Mesenchymal stem cell (in vitro differentiated cells and primary cell): ENCODE results near the gene KLHL1.

Experiments
- DNase-seq: peaks from one replicate; pipeline ENCODE4 v3.0.0-alpha.2; 2013
- H2AFZ ChIP-seq: one replicate; pipeline ENCODE4 v1.6.1; 2013; ENCODE audit warnings: low read depth, mild to moderate bottlenecking, control low read depth, inconsistent platforms, low read length, moderate library complexity
- H2AK5ac ChIP-seq: 2 replicates; pipeline ENCODE4 v1.6.1; 2013; ENCODE audit warnings: low read length, moderate library complexity, mild to moderate bottlenecking, inconsistent platforms; ENCODE audit not compliant: severe bottlenecking
- H2BK120ac ChIP-seq: one replicate; pipeline ENCODE4 v1.6.1; 2013; ENCODE audit warnings: low read depth, mild to moderate bottlenecking, inconsistent platforms, low read length, moderate library complexity
- H2BK12ac ChIP-seq, 2 experiments: one replicate each; pipeline ENCODE4 v1.6.1; 2013; ENCODE audit warnings: inconsistent platforms in 2 of 2, low read length in 2 of 2, mild to moderate bottlenecking in 2 of 2, moderate library complexity in 2 of 2, control low read depth in 1 of 2
- H2BK15ac ChIP-seq: one replicate; pipeline ENCODE4 v1.6.1; 2013; ENCODE audit warnings: mild to moderate bottlenecking, low read depth, inconsistent platforms; ENCODE audit not compliant: poor library complexity, severe bottlenecking
- H2BK5ac ChIP-seq: 2 replicates; pipeline ENCODE4 v1.6.1; 2013; ENCODE audit warnings: low read depth, mild to moderate bottlenecking, low read length, control low read depth, inconsistent platforms; ENCODE audit not compliant: poor library complexity, severe bottlenecking
- H3K14ac ChIP-seq, 2 experiments: one replicate each; pipeline ENCODE4 v1.6.1; 2013; ENCODE audit warnings: inconsistent platforms in 2 of 2, low read length in 2 of 2, control low read depth in 1 of 2, mild to moderate bottlenecking in 1 of 2, moderate library complexity in 1 of 2
- H3K18ac ChIP-seq, 2 experiments: one replicate each; pipeline ENCODE4 v1.6.1; 2013; ENCODE audit warnings: inconsistent platforms in 2 of 2, low read length in 2 of 2, control low read depth in 1 of 2, low read depth in 1 of 2, mild to moderate bottlenecking in 1 of 2
- H3K23ac ChIP-seq, 2 experiments: one replicate each; pipeline ENCODE4 v1.6.1; 2013; ENCODE audit warnings: inconsistent platforms in 2 of 2, low read length in 2 of 2, mild to moderate bottlenecking in 2 of 2, moderate library complexity in 2 of 2, control low read depth in 1 of 2
- H3K27ac ChIP-seq: 2 replicates; pipeline ENCODE4 v1.5.1; 2013; ENCODE audit warnings: mild to moderate bottlenecking, moderate library complexity, low read length, control low read depth, inconsistent platforms; ENCODE audit not compliant: poor library complexity, severe bottlenecking
- H3K27me3 ChIP-seq, 2 experiments: 2 replicates each; pipeline versions ENCODE4 v1.6.1 to v1.7.0; 2013; ENCODE audit warnings: low read length in 2 of 2, mild to moderate bottlenecking in 2 of 2, moderate library complexity in 2 of 2, control low read depth in 1 of 2, inconsistent platforms in 1 of 2; ENCODE audit not compliant: control insufficient read depth in 1 of 2, insufficient read depth in 1 of 2
- H3K36me3 ChIP-seq, 2 experiments: 2 replicates each; pipeline versions ENCODE4 v1.6.1 to v1.7.0; 2013; ENCODE audit warnings: low read length in 2 of 2, control low read depth in 1 of 2, inconsistent platforms in 1 of 2, low read depth in 1 of 2, mild to moderate bottlenecking in 1 of 2; ENCODE audit not compliant: insufficient read depth in 2 of 2, control insufficient read depth in 1 of 2
- H3K4ac ChIP-seq, 2 experiments: one replicate each; pipeline ENCODE4 v1.6.1; 2013; ENCODE audit warnings: inconsistent platforms in 2 of 2, low read length in 2 of 2, mild to moderate bottlenecking in 2 of 2, moderate library complexity in 2 of 2, control low read depth in 1 of 2, low read depth in 1 of 2
- H3K4me1 ChIP-seq: 2 replicates; pipeline ENCODE4 v1.6.1; 2013; ENCODE audit warnings: low read depth, low read length, control low read depth; ENCODE audit not compliant: control insufficient read depth, insufficient read depth
- H3K4me2 ChIP-seq: 2 replicates; pipeline ENCODE4 v1.6.1; 2013; ENCODE audit warnings: low read length, mild to moderate bottlenecking, inconsistent platforms; ENCODE audit not compliant: poor library complexity, severe bottlenecking
- H3K4me3 ChIP-seq, 2 experiments: 2 replicates each; pipeline versions ENCODE4 v1.5.1 to v1.7.0; 2013; ENCODE audit warnings: low read length in 2 of 2, mild to moderate bottlenecking in 2 of 2, control low read depth in 1 of 2, low read depth in 1 of 2; ENCODE audit not compliant: insufficient read depth in 1 of 2
- H3K79me1 ChIP-seq: replicated peaks from 2 replicates; pipeline ENCODE4 v1.6.1; 2013; ENCODE audit warnings: mild to moderate bottlenecking, control low read depth, low read length, inconsistent platforms; ENCODE audit not compliant: poor library complexity, severe bottlenecking
- H3K9ac ChIP-seq: 2 replicates; pipeline ENCODE4 v1.7.0; 2013; ENCODE audit warnings: mild to moderate bottlenecking, low read length, moderate library complexity
- H3K9me3 ChIP-seq: 2 replicates; pipeline ENCODE4 v1.7.0; 2013; ENCODE audit warnings: mild to moderate bottlenecking, low read length; ENCODE audit not compliant: control insufficient read depth
- H4K8ac ChIP-seq: one replicate; pipeline ENCODE4 v1.6.1; 2013; ENCODE audit warnings: inconsistent platforms, mild to moderate bottlenecking, low read length, moderate library complexity
- H4K91ac ChIP-seq: one replicate; pipeline ENCODE4 v1.6.1; 2013; ENCODE audit warnings: mild to moderate bottlenecking, low read length, inconsistent platforms
- WGBS: methylation state at CpG from one replicate; pipeline ENCODE4 v1.1.7; 2013; ENCODE audit warnings: mixed read lengths; 5-methylcytosine and 5-hydroxymethylcytosine counted together

Gene KLHL1

GRCh38 chr13:70080012-70080411 is 28.2 kb downstream of the KLHL1 start:
- Histone ChIP-seq H2BK12ac (no peak overlapping the region), H3K79me1 (no peaks in the 10 kb centered on the region), H3K4me3 (no peak overlapping the region), H4K91ac (no peak overlapping the region), H3K18ac (no peak overlapping the region), H3K14ac (no peak overlapping the region), H3K23ac (no peak overlapping the region), H3K9ac (no peak overlapping the region), H2AK5ac (no peak overlapping the region), H3K9me3 (no peaks in the 10 kb centered on the region), H2AFZ (no peak overlapping the region), H2BK15ac (no peak overlapping the region), H2BK5ac (no peak overlapping the region), H3K4me2 (no peak overlapping the region), H3K4ac (no peak overlapping the region), H3K36me3 (no peaks in the 10 kb centered on the region), H3K4me1 (no peaks in the 10 kb centered on the region), H3K27ac (no peak overlapping the region), H4K8ac (no peak overlapping the region), H2BK120ac (no peak overlapping the region), H3K27me3 (no peaks in the 10 kb centered on the region)
- WGBS, result 72% methylated on average over 3 of the region's 4 CpGs
- no peak for DNase-seq

GRCh38 chr13:70054572-70054971 is 53.7 kb downstream of the KLHL1 start:
- H3K4me1 ChIP-seq, result no peaks in the 10 kb centered on the region
- H2BK12ac ChIP-seq, result no peak overlapping the region
- H2BK15ac ChIP-seq, result no peak overlapping the region
- no peak overlapping the region for H3K4ac ChIP-seq
- no peak overlapping the region for H4K8ac ChIP-seq
- no peak overlapping the region for H2AK5ac ChIP-seq
- H3K4me3 ChIP-seq, result no peak overlapping the region
- H3K9ac ChIP-seq, result no peak overlapping the region
- no peak overlapping the region for H3K14ac ChIP-seq
- H2BK120ac ChIP-seq, result no peak overlapping the region
- H2AFZ ChIP-seq, result no peak overlapping the region
- no peak overlapping the region for H3K23ac ChIP-seq
- H3K36me3 ChIP-seq, result no peaks in the 10 kb centered on the region
- H3K18ac ChIP-seq, result no peak overlapping the region
- no peak overlapping the region for H4K91ac ChIP-seq
- H3K27me3 ChIP-seq, result no peaks in the 10 kb centered on the region
- no peak overlapping the region for H3K27ac ChIP-seq
- H3K79me1 ChIP-seq, result no peaks in the 10 kb centered on the region
- H3K9me3 ChIP-seq, result peaks cover 22% of the 10 kb centered on the region
- no peak overlapping the region for H3K4me2 ChIP-seq
- DNase-seq, result no peak
- no peak overlapping the region for H2BK5ac ChIP-seq

DNA sequence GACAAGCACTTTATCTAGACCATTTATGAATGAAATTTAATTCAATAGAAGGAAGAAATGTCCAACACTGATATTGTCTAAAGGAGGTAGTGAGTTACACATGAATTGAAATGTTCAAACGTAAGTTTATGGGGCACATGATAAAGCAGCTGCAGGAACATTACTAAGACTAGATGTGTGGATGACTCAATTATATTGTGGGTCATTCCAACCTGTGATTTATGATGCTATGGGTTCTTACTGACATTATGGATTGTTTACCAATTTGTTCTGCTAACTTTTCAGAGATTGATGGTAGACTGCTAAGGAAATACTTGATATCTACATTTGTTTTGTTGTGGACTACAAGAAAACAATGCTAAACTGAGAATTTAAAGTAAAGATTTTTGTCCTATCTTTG is 56.7 kb downstream of the KLHL1 start:
- Histone ChIP-seq H4K8ac (no peak overlapping the region), H3K36me3 (no peaks in the 10 kb centered on the region), H3K4ac (no peak overlapping the region), H2BK120ac (no peak overlapping the region), H2AK5ac (no peak overlapping the region), H2BK5ac (no peak overlapping the region), H3K4me2 (no peak overlapping the region), H4K91ac (no peak overlapping the region), H2AFZ (no peak overlapping the region), H2BK12ac (no peak overlapping the region), H3K14ac (no peak overlapping the region), H3K27me3 (no peaks in the 10 kb centered on the region), H3K23ac (no peak overlapping the region), H3K4me3 (no peak overlapping the region), H3K79me1 (no peaks in the 10 kb centered on the region), H3K9ac (no peak overlapping the region), H3K18ac (no peak overlapping the region), H3K27ac (no peak overlapping the region), H3K4me1 (no peaks in the 10 kb centered on the region), H3K9me3 (peaks cover 22% of the 10 kb centered on the region), H2BK15ac (no peak overlapping the region)
- peak; percentile 1 for DNase-seq
- 37% methylated on average over 1 of the region's 1 CpG for WGBS

DNA sequence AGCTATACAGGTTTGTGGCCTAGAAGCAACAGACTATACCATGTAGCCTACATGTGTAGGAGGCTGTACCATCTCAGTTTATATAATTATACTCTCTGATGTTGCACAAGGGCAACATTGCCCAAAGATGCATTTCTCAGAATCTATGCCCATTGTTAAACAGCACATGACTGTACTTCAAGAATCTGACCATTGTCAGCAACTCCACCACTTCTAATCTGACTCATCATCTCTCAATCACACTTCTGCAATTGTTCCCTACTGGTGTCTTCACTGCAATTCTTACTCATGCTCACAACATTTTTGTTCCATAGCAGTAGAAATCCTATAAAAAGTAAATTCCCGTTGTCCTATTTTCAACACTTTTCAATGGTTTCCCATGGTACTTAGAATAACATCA is 64.6 kb downstream of the KLHL1 start:
- WGBS, result 100% methylated on average over 1 of the region's 1 CpG
- Histone ChIP-seq H3K36me3 (no peaks in the 10 kb centered on the region), H3K14ac (no peak overlapping the region), H2BK15ac (no peak overlapping the region), H2AFZ (no peak overlapping the region), H3K4ac (no peak overlapping the region), H3K79me1 (no peaks in the 10 kb centered on the region), H3K9ac (no peak overlapping the region), H2BK12ac (no peak overlapping the region), H3K4me2 (no peak overlapping the region), H2BK120ac (no peak overlapping the region), H3K18ac (no peak overlapping the region), H3K4me3 (no peak overlapping the region), H4K91ac (no peak overlapping the region), H3K23ac (no peak overlapping the region), H4K8ac (no peak overlapping the region), H3K4me1 (no peaks in the 10 kb centered on the region), H2BK5ac (no peak overlapping the region), H3K9me3 (no peaks in the 10 kb centered on the region), H3K27ac (no peak overlapping the region), H2AK5ac (no peak overlapping the region), H3K27me3 (no peaks in the 10 kb centered on the region)
- peak; percentile 10 for DNase-seq
